Measurements from ENCODE around the gene IFT25. TPM values are rescaled to one million over a fixed set of nuclear protein-coding genes. Genes with fewer than 3 reads are reported as not detected.
A peak's percentile ranks its signal among the peaks of the same experiment; 100 is the strongest.

Gene IFT25
- total and polyA plus RNA-seq, 2 experiments from 2014 or later = 27.4 to 69.0 TPM

- Histone ChIP-seq H3K4me1 (ENCODE audit: insufficient read depth) (peaks cover 27% of the 10 kb centered on the region), H3K27ac (no peak overlapping the region), H3K4me3 (no peak overlapping the region), H3K4me2 (no peak overlapping the region), H4K20me1 (ENCODE audit: insufficient read depth, poor library complexity, severe bottlenecking) (no peaks in the 10 kb centered on the region), H2AFZ (no peak overlapping the region), H3K9me3 (ENCODE audit: low read depth) (no peaks in the 10 kb centered on the region), H3K9me2 (replicated peaks; ENCODE audit: insufficient read depth) (no peaks in the 10 kb centered on the region), H3K79me2 (peaks cover 15% of the 10 kb centered on the region), H3K27me3 (no peaks in the 10 kb centered on the region), H3K36me3 (replicated peaks; ENCODE audit: insufficient read depth, low read depth) (no peaks in the 10 kb centered on the region)
- TF ChIP-seq, protein P1, sequence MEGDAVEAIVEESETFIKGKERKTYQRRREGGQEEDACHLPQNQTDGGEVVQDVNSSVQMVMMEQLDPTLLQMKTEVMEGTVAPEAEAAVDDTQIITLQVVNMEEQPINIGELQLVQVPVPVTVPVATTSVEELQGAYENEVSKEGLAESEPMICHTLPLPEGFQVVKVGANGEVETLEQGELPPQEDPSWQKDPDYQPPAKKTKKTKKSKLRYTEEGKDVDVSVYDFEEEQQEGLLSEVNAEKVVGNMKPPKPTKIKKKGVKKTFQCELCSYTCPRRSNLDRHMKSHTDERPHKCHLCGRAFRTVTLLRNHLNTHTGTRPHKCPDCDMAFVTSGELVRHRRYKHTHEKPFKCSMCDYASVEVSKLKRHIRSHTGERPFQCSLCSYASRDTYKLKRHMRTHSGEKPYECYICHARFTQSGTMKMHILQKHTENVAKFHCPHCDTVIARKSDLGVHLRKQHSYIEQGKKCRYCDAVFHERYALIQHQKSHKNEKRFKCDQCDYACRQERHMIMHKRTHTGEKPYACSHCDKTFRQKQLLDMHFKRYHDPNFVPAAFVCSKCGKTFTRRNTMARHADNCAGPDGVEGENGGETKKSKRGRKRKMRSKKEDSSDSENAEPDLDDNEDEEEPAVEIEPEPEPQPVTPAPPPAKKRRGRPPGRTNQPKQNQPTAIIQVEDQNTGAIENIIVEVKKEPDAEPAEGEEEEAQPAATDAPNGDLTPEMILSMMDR (IDR thresholded peaks at IDR 0.05; ENCODE audit: poor library complexity) = no peak
- TF ChIP-seq EZH2 (IDR thresholded peaks at IDR 0.05; ENCODE audit: borderline replicate concordance) = no peak
- TF ChIP-seq EZH2phosphoT487 (IDR thresholded peaks at IDR 0.05; ENCODE audit: low read depth, severe bottlenecking, unreplicated experiment) = no peak
- DNase-seq (ENCODE audit: low spot score) = no peak
- WGBS (ENCODE audit: low lambda C conversion rate, missing lambda C conversion rate) = 92% methylated on average over 4 of the region's 4 CpGs
Measured at GRCh38 chr1:53963460-53963859, 18.0 kb upstream of the IFT25 start.

- Histone ChIP-seq H3K9me2 (replicated peaks; ENCODE audit: insufficient read depth) (no peaks in the 10 kb centered on the region), H3K36me3 (replicated peaks; ENCODE audit: insufficient read depth, low read depth) (no peaks in the 10 kb centered on the region), H3K4me3 (no peak overlapping the region), H3K27me3 (no peaks in the 10 kb centered on the region), H4K20me1 (ENCODE audit: insufficient read depth, poor library complexity, severe bottlenecking) (no peaks in the 10 kb centered on the region), H2AFZ (no peak overlapping the region), H3K9me3 (ENCODE audit: low read depth) (no peaks in the 10 kb centered on the region), H3K79me2 (peaks cover 15% of the 10 kb centered on the region), H3K4me2 (no peak overlapping the region), H3K27ac (no peak overlapping the region), H3K4me1 (ENCODE audit: insufficient read depth) (peaks cover 21% of the 10 kb centered on the region)
- WGBS (ENCODE audit: low lambda C conversion rate, missing lambda C conversion rate) = 97% methylated on average over 4 of the region's 4 CpGs
- DNase-seq (ENCODE audit: low spot score) = no peak
- TF ChIP-seq, protein P1 (IDR thresholded peaks at IDR 0.05; ENCODE audit: poor library complexity) = no peak
- no peak for TF ChIP-seq EZH2phosphoT487 (IDR thresholded peaks at IDR 0.05; ENCODE audit: low read depth, severe bottlenecking, unreplicated experiment)
- TF ChIP-seq EZH2 (IDR thresholded peaks at IDR 0.05; ENCODE audit: borderline replicate concordance) = no peak
Measured at GRCh38 chr1:53962395-53962794, 16.9 kb upstream of the IFT25 start.

DNA sequence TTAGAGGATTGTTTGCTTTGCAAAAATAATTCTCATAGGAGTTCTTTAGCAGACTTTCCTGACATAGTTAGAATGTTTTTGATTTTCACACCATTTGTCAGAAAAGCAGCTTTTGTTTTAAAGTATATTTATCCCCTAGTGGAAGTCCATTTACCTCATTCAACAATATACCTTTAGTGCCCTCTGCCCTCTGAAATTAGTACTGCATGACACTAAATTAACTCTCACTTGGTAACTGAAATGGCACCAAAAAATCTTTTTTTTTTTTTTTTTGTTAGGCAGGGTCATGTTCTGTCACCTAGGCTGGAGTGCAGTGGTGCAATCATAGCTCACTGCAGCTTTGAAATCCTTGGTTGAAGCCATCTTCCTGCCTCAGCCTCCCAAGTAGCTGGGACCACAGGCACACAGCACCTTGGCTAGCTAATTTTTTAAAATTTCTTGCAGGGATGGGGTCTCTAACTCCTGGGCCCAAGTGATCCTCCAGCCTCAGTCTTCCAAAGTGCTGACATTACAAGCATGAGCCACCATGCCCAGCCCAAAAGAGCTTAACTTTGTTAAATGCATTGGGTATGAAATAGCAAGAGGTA is 14.3 kb upstream of the IFT25 start:
- Histone ChIP-seq H3K4me1 (ENCODE audit: insufficient read depth) (peaks cover 22% of the 10 kb centered on the region), H3K9me2 (replicated peaks; ENCODE audit: insufficient read depth) (no peaks in the 10 kb centered on the region), H3K36me3 (replicated peaks; ENCODE audit: insufficient read depth, low read depth) (no peaks in the 10 kb centered on the region)

More for the DNA sequence above, 14.3 kb upstream of the IFT25 start:
- TF ChIP-seq, protein P1 (IDR thresholded peaks at IDR 0.05; ENCODE audit: poor library complexity) = peak; percentile 50
- TF ChIP-seq EZH2phosphoT487 (IDR thresholded peaks at IDR 0.05; ENCODE audit: low read depth, severe bottlenecking, unreplicated experiment) = no peak
- no peak for TF ChIP-seq EZH2 (IDR thresholded peaks at IDR 0.05; ENCODE audit: borderline replicate concordance)
- peaks cover 25% of the 10 kb centered on the region for H3K79me2 ChIP-seq
- no peak overlapping the region for H2AFZ ChIP-seq
- no peaks in the 10 kb centered on the region for H4K20me1 ChIP-seq (ENCODE audit: insufficient read depth, poor library complexity, severe bottlenecking)
- no peaks in the 10 kb centered on the region for H3K27me3 ChIP-seq
- no peaks in the 10 kb centered on the region for H3K9me3 ChIP-seq (ENCODE audit: low read depth)
- H3K27ac ChIP-seq = no peak overlapping the region
- no peak overlapping the region for H3K4me3 ChIP-seq
- no peak for DNase-seq (ENCODE audit: low spot score)
- no peak overlapping the region for H3K4me2 ChIP-seq
